Testis (tissue), 3 donors: ENCODE results near the gene OCA2. TPM values are rescaled to one million over a fixed set of nuclear protein-coding genes. Genes with fewer than 3 reads are reported as not detected.

Source experiments
- DNase-seq: peaks from one replicate; pipeline ENCODE4 v3.0.0-alpha.2; 2019
- H3K27ac ChIP-seq, 2 donors: fragments of 200-600 bp; sonication (generic); one replicate each; pipeline ENCODE4 v1.5.1; 2019
- H3K27me3 ChIP-seq: fragments of 200-600 bp; sonication (generic); one replicate; pipeline ENCODE4 v1.5.1; 2019
- H3K36me3 ChIP-seq: fragments of 200-600 bp; sonication (generic); one replicate; pipeline ENCODE4 v1.5.1; 2017; ENCODE audit warnings: low read depth; ENCODE audit errors: missing control alignments
- H3K4me1 ChIP-seq: fragments of 200-600 bp; sonication (generic); one replicate; pipeline ENCODE4 v1.5.1; 2019
- H3K4me3 ChIP-seq, 2 donors: fragments of 200-600 bp; sonication (generic); one replicate each; pipeline ENCODE4 v1.5.1; 2017 to 2019
- H3K9me3 ChIP-seq: fragments of 200-600 bp; sonication (generic); one replicate; pipeline ENCODE4 v1.5.1; 2017
- POLR2A ChIP-seq: fragments of 450-650 bp; IDR thresholded peaks from one replicate; pipeline ENCODE4 v1.6.1; 2017; ENCODE audit warnings: antibody characterized with exemption, mild to moderate bottlenecking, moderate library complexity
- WGBS, 2 donors: methylation state at CpG; one replicate each; pipeline ENCODE4 v1.1.5; 2018; 5-methylcytosine and 5-hydroxymethylcytosine counted together
- intact Hi-C: fragments of 100-400 bp; cut with DNase I; formaldehyde crosslinking; loops from one replicate; pipeline ENCODE4 v1.15.1; 2023; ENCODE audit warnings: low total_unique reads
- polyA plus RNA-seq: library from polyadenylated mRNA; stranded (reverse); fragments of 350-450 nt; fragmentation: Illumina TruSeq; extraction: RNeasy Lipid Tissue Mini Kit (QIAGEN cat#74804); gene quantifications from one replicate; pipeline ENCODE4 v1.2.3, GENCODE V29; 2014; ENCODE audit warnings: low read depth, low replicate concordance; ENCODE audit not compliant: insufficient read depth
- total RNA-seq, 2 donors: library from RNA; depleted of rRNA; stranded (reverse); fragments of >200 nt; gene quantifications; one replicate each; pipeline ENCODE4 v1.2.3, GENCODE V29; 2016
- TF ChIP-seq, protein P1 (sequence below), 3 experiments: fragments of 450-650 bp in 2 of 3; fragments of 200-600 bp in 1 of 3; sonication (generic) in 1 of 3; IDR thresholded peaks; one replicate each; pipeline ENCODE4 v1.5.1; 2016 to 2019; ENCODE audit warnings: antibody characterized with exemption in 3 of 3, mild to moderate bottlenecking in 2 of 3, moderate library complexity in 1 of 3

The OCA2 gene
- total and polyA plus RNA-seq, 3 donors from 2014 or later, result 2.6 to 7.2 (median 4.5) TPM

DNA sequence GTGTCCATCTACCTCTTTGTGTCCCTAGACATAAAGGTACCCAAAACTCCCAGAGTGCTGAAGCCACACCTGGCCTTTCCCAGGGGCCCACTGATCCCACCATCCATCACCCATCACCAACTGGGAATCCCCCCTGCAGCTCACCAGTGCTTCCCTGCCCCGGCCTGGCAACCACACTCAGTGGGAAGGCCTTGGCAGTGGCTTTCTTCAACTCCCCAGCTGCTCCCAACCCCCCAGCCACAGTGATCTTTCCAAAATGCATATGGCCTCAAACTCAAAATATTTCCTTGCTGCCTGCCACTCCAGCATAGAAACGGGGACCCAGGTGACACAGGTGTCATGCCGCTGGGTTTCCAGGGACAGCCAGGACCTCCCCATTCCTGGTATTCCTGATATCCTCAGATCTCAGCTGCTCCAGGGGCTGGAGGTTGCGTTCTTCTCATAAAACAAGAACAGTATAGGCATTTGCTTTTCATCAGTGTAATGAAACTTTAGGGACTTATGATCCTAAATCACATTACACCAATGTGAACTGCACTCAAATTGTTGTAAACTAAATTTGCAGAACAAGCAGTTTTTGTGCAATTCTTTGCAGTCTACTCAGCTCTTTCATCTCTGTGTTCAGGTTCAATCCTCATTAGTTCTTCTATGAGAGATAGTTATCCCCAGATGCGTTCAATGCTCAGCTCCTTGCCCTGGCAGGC lies 1.3 kb downstream of the OCA2 start:
- intact Hi-C loops, result no loop called here
- Histone ChIP-seq H3K4me3 (no peak overlapping the region), H3K4me1 (peaks cover 21% of the 10 kb centered on the region), H3K27ac (no peak overlapping the region), H3K27me3 (no peaks in the 10 kb centered on the region), H3K36me3 (no peaks in the 10 kb centered on the region), H3K9me3 (no peaks in the 10 kb centered on the region)
- TF ChIP-seq POLR2A, result no peak
- TF ChIP-seq, protein P1, sequence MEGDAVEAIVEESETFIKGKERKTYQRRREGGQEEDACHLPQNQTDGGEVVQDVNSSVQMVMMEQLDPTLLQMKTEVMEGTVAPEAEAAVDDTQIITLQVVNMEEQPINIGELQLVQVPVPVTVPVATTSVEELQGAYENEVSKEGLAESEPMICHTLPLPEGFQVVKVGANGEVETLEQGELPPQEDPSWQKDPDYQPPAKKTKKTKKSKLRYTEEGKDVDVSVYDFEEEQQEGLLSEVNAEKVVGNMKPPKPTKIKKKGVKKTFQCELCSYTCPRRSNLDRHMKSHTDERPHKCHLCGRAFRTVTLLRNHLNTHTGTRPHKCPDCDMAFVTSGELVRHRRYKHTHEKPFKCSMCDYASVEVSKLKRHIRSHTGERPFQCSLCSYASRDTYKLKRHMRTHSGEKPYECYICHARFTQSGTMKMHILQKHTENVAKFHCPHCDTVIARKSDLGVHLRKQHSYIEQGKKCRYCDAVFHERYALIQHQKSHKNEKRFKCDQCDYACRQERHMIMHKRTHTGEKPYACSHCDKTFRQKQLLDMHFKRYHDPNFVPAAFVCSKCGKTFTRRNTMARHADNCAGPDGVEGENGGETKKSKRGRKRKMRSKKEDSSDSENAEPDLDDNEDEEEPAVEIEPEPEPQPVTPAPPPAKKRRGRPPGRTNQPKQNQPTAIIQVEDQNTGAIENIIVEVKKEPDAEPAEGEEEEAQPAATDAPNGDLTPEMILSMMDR (IDR thresholded peaks at IDR 0.05), result no peak
- no peak for DNase-seq
- 49 to 62% methylated on average over 5 of the region's 5 CpGs for WGBS, 2 donors

DNA sequence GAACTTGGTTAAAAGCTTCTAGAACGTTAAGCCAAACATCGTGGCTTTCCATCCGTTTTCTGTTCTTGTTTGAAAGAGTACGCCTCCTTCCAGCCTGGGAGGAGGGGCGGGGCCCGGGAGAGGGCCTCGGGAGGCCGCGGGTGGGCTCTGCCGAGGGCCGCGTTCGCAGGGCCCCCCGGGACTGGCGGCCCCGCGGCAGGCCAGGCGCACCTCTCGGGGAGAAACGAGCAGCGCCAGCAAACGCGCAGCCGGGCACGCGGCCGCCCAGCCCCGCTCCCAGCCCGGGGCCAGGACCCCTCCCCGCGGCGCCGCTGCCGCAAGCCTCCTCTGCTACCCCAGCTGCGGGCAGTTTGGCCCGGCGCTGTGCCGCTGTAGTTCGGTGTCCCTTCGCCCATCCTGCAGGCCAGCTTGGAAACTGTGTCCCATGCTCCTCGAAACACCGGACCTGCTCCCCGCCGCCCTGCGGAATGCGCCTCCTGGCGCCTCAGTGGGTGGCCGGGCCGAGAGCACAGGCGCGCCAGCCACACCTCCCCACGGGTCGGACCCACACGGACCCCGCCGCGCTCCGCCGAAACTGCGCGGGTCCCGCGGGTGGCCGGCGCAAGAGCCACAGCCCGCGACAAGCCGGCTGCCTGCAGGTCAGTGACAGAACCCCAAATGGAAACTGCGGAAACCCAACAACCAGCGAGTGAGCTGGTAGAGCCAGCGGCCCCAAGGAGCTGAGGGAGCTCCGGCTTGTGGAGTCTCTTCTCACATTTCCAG lies 2.3 kb downstream of the OCA2 start:
- no peak for TF ChIP-seq POLR2A
- TF ChIP-seq, protein P1 (IDR thresholded peaks at IDR 0.05), result no peak
- peaks cover 21% of the 10 kb centered on the region for H3K4me1 ChIP-seq
- WGBS, 2 donors, result 2 to 10% methylated on average over 7 to 68 of the region's 72 CpGs
- no peaks in the 10 kb centered on the region for H3K27me3 ChIP-seq
- DNase-seq, result no peak
- intact Hi-C loops, result no loop called here
- H3K4me3 ChIP-seq, result peak overlapping the region; percentile 49 to 55
- no peaks in the 10 kb centered on the region for H3K9me3 ChIP-seq
- H3K36me3 ChIP-seq, result no peaks in the 10 kb centered on the region
- H3K27ac ChIP-seq, result peak overlapping the region; percentile 28 to 70

DNA sequence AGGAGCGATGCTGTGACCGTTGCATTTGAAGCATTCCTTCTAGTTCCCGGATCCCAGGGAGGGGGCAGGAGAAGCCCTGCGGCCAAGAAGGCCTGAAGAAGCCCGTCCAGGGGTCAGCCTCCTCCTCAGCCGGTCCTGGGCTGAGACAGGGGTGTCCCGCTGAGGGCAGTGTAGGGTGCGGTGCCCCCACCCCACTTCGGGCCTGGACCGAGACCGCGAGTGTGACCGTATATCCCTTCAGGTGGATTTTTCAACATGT lies 2.8 kb downstream of the OCA2 start:
- intact Hi-C loops, result no loop called here
- Histone ChIP-seq H3K4me1 (peaks cover 21% of the 10 kb centered on the region), H3K27ac (peak overlapping the region; percentile 28 to 70), H3K36me3 (no peaks in the 10 kb centered on the region), H3K4me3 (peak overlapping the region; percentile 49 to 55), H3K9me3 (no peaks in the 10 kb centered on the region), H3K27me3 (no peaks in the 10 kb centered on the region)
- 0% methylated on average over 9 to 13 of the region's 13 CpGs for WGBS, 2 donors
- DNase-seq, result no peak
- no peak for TF ChIP-seq POLR2A
- TF ChIP-seq, protein P1 (IDR thresholded peaks at IDR 0.05), result no peak

GRCh38 chr15:28094732-28095521 lies 4.2 kb downstream of the OCA2 start:
- H3K9me3 ChIP-seq, result no peaks in the 10 kb centered on the region
- peak overlapping the region in 1 of 2 donors; percentile 14 for H3K27ac ChIP-seq
- DNase-seq, result no peak
- peak overlapping the region; percentile 49 to 55 for H3K4me3 ChIP-seq
- H3K36me3 ChIP-seq, result no peaks in the 10 kb centered on the region
- H3K4me1 ChIP-seq, result peaks cover 21% of the 10 kb centered on the region
- TF ChIP-seq POLR2A, result no peak
- TF ChIP-seq, protein P1 (IDR thresholded peaks at IDR 0.05), result no peak
- WGBS, 2 donors, result 8 to 15% methylated on average over 11 to 44 of the region's 76 CpGs
- intact Hi-C loops, result no loop called here
- H3K27me3 ChIP-seq, result no peaks in the 10 kb centered on the region
